Measurements from ENCODE around the gene SHMT2.
A peak's percentile ranks its signal among the peaks of the same experiment; 100 is the strongest.

Gene SHMT2

DNA sequence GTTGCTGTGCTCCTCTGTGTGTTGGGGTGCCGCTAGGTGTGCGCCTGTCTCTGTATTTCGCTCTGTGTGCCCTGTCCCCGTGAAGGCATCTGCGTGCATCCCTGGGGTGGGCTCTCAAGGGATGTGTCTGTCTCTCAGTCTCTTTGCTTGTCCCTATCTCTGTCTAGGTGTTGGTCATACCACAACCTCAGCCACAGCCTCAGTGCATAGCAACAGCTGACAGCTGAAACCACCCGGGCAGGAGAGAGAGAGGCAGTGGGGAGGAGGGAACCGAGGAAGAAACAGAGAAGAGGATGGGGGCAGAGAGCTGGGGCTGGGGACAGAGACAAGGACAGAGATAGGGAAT, 13.9 kb upstream of the SHMT2 start:
- no peak for DNase-seq

DNA sequence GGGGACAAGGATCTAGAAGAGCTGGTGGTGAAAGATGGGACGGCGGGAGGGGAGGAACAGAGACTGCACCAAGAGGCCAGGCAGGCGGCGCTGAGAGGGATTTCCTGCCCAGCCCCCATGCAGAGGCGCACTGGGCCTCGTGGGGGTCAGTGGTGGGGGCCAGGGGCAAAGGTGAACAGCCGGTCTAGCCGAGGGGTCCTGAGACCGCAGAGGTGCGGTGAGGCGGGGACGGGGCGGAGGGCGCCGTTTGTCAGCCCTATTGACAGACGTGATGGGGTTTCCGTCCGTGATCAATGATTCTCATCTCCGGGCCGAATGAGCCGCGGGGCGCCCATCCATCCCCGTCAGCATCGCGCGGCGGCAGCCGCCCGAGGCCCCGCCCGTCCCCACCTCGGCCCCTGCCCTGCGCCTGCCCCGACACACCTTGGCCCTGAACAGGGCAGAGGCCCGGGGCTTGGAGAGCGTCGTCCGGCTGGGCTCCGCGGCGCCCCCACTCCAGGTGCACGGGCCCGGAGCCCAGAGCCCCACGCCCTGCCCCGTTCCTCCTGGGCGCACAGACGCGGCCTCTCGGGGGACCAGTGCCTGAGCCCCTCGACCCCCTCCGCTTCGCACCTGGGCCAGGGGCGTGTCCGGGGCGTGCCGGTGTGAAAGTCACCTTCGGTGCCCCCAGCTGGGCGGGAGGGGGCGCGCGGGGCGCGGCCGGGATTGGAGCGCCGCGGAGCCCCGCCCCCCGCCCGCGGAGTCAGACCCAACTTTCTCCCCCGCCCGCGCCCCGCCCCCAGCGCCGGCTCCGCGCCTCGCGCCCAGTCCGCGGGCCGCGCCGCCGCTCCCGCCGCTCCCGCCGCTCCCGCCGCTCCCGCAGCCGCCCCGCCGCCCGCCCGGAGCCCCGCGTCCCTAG, 13.2 kb upstream of the SHMT2 start, which contains the start of gene NXPH4:
TSS of gene NXPH4 (plus strand) at position 781 of the 898 bp plus-strand sequence. CDS start 176 bp downstream, outside the sequence.
- DNase-seq, result no peak

DNA sequence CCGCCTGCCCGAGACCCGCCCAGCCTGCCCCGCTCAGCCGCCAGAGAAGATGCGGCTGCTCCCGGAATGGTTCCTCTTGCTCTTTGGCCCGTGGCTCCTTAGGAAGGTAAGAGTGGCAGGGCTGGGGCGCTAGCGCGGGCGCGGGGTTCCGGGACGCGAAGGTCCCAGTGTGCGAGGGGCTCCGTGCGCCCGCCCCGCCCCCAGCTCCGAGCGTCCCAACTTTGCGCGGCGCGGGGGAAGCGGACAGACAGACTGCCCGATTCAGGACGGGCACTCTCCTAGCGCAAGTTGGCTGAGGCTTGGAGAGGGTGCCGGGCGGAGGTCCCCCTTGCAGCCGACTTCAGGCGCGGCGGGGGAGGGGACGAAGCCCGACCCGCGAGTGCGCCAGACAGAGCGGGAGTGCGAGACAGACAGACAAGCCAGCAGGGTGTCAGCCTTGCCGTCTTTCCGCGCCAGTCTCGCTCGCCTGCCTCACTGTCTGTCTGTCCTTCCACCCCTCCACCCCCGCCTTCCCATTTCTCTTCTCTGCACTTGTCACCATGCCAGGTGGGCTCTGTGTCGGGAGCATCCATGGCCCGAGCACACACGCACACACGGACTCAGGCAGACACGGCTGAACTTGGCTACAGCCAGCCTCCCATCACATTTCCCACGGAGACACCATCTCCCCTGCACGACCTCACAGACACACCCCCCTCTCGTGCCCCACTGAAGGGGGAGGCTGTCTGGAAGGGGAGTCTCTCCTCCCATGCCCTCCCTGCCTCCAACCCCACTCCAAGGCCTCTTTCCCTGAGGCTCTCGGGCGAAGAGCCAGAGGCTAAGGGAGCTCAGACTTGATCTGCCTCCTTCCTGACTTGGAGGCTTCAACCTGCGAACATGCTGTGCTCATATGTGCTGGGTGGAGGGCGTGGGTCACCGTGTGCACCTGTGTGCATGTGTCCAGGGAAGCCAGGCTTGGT, 12.3 kb upstream of the SHMT2 start:
- DNase-seq, result peak; percentile 19

DNA sequence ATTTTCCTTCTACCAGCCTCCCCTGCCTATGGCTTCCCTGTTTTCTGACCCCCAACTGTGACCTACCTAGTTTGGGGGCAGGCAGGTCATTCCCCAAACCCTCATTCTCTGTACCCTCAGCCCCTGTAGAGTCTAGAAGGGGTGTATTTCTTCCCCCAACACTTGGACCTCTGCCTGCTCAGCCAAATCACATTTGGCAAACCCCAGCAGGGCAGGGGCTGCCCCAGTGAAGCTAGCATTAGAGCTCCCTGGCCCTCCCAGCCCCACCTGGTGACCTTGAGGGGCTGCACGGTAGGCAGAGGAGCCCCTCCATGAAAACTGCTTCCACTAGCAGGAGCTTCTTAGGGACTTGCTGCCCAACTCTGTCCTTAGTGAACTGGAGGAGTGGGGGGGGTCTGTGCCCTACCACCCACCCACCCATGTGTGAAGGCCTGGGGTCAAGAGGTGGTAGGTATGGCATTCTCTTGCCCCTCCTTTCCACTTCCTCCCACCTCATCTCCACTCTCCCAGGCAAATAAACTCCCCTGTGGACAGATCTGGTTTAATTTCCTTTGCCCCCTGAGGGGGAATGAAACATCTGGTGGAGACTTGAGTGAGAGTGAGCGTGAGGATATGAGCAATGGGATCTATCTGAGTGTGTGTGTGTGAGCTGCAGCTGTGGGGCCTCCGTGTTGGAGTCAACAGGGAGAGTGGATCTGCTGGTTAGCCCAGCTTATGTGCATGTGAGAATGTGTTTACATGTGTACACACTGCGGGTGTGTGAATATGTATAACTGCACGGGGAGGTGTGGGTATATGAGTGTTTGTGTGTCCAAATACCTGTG, 11.3 kb upstream of the SHMT2 start:
- no peak for DNase-seq

GRCh38 chr12:57219205-57219992, 10.1 kb upstream of the SHMT2 start:
- DNase-seq, result no peak

- DNase-seq, result no peak
Measured at GRCh38 chr12:57219993-57220754, 9.3 kb upstream of the SHMT2 start.

GRCh38 chr12:57220770-57221168, 8.7 kb upstream of the SHMT2 start:
- no peak for DNase-seq

DNA sequence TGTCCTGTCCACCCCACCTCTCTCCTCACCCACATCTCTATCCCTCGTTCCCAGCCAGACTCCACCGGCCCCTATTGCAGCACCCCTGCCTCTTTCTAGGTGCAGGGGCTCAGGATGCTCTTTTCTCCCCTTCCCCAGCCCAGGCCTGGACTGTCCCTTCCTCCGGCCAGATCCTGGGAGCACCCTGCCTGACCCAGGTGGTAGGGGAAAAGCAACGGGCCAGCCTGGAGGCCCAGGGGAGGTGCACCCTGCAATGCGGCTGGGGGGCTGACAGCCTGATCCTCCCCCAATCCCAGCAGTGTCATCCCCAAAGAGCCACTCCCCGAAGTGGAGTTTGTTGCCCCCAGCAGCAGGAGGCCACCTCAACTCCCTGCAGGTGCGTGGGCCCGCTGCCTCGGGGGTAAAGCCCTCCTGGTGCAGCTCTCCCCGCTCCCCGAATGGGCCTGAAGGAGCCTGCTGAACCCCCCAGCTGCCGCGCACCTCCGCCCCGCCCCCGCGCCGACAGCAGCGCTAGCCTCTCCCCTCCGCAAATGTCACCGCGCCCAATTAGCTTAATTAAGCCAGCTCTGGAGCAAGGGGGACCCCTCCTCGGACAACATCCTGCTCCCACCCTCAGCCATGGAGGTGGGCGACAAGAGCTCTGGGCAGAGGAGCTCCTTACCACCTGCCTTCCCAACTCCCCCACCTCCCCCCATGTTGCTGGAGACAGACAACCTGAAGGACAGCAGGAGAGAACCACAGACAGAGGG, 8.2 kb upstream of the SHMT2 start:
- DNase-seq, result no peak

- DNase-seq, result no peak
Measured at GRCh38 chr12:57222286-57223190, 7.0 kb upstream of the SHMT2 start.

GRCh38 chr12:57223191-57224165, 6.0 kb upstream of the SHMT2 start:
- no peak for DNase-seq

DNA sequence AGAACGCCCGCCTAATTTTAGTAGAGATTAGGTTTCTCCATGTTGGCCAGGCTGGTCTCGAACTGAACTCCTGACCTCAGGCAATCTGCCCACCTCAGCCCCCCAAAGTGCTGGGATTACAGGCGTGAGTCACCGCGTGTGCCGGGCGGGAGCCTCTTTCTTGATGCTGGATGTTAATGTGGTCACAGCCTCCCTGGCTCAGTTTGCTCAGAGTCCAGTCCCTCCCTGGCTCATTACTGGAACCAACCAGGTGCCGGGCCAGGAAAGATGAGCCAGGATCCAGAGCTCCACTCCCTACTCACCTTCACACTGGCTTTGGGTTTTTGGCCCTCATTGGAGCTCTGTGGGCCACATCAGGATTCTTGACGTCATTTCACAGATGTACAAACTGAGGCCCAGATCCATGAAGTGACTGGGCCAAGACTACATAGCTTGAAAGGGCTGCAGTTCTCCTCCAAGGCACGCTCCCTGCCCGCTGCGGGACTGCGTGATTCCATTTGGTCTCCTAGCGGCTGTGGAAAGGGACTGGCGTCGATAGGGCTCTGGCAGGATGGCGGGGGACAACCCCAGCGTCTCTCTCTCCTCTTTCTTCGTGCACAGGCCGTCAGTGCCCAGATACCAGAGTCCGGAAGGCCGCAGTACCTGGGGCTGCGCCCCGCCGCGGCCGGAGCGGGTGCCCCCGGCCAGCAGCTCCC, 5.1 kb upstream of the SHMT2 start:
- no peak for DNase-seq

- no peak for DNase-seq
Measured at GRCh38 chr12:57224973-57225679, 4.4 kb upstream of the SHMT2 start.

GRCh38 chr12:57225680-57226210, 3.8 kb upstream of the SHMT2 start:
- DNase-seq, result no peak

GRCh38 chr12:57226588-57227314, 2.8 kb upstream of the SHMT2 start:
- DNase-seq, result no peak

GRCh38 chr12:57227315-57228115, 2.0 kb upstream of the SHMT2 start:
- DNase-seq, result no peak

Data from T1000 (cell line).